Left ventricle myocardium superior (tissue), 1 donor: ENCODE results near the gene FOXA2. TPM values are rescaled to one million over a fixed set of nuclear protein-coding genes. Genes with fewer than 3 reads are reported as not detected.
A peak's percentile ranks its signal among the peaks of the same experiment; 100 is the strongest.
"Not testable (repeated sequence)": the region's sequence is repeated elsewhere in the genome, so short reads cannot be mapped to it uniquely, and the experiment has no call there.

Experiments
- ATAC-seq: fragments of 200-7000 bp; cut with Tn5 transposase; one replicate; pipeline ENCODE4 v1.9.1; 2020; ENCODE audit warnings: mild to moderate bottlenecking, moderate library complexity
- DNase-seq: peaks from one replicate; pipeline ENCODE4 v3.0.0-alpha.2; 2020
- intact Hi-C: fragments of 100-400 bp; cut with micrococcal nuclease; formaldehyde crosslinking; loops from one replicate; pipeline ENCODE4 v1.11.0; 2022
- long read RNA-seq: library from polyadenylated mRNA; unstranded; transcript quantifications from one replicate; pipeline ENCODE4 v2.0.0, GENCODE V29; 2021
- total RNA-seq: library from RNA; stranded (reverse); fragmentation: NEBNext Ultra II Directional; extraction: Animal tissue kit (Norgen Biotek cat#: 25700); gene quantifications from one replicate; pipeline ENCODE4 v1.2.1, GENCODE V29; 2021
- donor health status: DM: no; HTN: yes; CAD: no; lungs with severe emphysema.

FOXA2 gene
- not detected for total RNA-seq
- long read RNA-seq = 0 reads

DNA sequence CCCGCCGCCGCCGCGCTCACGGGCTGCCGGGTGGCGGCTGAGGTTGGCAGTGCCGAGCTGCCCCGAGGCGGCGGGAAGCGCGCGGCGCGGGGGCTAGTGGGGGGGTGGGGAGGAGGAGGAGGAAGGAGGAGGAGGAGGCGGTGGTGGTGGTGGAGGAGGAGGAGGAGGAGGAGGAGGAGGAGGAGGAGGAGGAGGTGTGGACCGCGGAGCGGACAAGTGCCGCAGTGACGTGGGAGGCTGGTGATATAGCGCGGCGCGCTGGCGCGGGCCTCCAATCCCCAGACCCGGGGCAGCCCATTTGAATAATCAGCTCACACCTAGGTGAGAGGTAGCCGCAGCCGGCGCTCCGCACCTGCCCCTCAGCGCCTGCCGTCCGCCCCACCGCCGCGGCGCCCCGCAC is at the start of gene FOXA2:
TSS of gene FOXA2 (minus strand) at position 51 of the 400 bp plus-strand sequence. CDS start 294 bp downstream, outside the sequence.
- no peak for ATAC-seq
- no peak for DNase-seq
- intact Hi-C loops = no loop called here

DNA sequence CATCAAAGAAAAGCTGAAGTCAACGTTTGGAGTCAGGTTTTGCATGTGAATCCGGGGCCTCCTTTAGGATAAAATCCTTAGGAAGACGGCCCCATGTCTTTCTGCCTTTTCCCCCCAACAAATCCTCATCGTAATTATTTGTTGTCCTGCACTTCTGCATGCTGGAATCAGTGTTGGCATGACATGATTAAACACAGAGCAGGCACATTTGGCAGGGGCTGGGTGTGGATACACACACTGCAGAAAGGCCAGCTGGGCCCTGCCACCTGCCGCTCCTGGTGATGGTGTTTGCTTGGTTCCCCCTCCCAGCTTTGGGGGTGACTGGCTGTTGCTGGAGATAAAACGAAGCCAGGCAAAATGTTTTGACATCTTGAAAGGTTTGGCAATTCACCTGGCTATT is 46.3 kb upstream of the FOXA2 start:
- DNase-seq (no peak), ATAC-seq (no peak)
- intact Hi-C loops = no loop called here

DNA sequence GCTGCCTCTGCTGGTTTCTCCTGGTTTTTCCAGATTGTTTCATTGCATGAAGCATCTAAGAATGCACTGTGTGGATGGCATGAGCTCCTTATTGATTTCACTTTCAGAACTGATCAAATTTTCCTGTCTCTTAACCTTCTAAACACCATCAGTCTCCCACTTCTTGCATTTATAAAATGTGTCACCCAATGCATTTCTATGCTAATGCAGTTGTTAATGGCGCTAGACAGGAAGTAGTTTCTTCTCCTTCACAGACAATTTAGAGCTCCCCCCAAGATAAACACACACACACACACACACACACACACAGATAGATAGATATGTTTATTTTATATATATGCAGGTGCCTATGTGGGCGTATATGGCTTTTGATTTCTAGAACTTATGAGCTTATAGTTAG is 45.6 kb upstream of the FOXA2 start:
- no peak for DNase-seq
- intact Hi-C loops = no loop called here
- ATAC-seq = no peak

DNA sequence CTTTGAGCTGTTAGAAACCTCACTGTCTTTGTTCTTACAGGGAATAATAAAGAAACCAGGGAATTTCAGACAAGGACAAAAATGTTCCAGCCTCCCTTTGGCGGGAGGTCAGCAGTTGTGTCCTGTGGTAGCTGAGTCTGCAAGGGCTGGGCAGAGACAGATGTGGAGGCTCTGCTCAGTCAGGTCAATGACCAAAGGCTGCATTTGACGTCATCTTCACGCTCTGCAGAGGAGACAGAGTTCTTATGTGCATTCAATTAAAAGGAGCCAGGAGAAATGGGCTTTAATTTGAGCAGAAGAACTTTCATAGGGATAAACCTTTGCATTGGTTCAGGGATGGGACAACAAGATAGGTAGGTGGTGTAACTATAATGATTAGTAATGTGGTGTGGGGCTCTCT is 45.1 kb upstream of the FOXA2 start:
- DNase-seq = no peak
- intact Hi-C loops = no loop called here
- no peak for ATAC-seq

DNA sequence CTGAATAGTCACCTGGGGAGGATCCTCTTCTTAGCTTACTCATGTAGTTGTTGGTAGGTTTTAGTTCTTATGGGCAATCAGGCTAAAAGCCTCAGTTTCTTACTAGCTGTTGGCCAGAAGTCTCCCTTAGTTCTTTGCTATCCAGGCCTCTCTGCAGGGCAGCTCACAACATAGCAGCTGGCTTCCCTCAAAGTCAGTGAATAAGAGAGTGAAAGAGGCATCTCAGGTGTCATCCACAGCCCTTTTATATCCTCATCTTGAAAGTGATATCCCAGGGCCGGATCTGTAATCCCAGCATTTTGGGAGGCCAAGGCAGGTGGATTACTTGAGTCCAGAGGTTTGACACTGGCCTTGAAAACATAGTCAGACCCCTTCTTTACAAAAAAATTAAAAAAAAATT is 42.1 kb upstream of the FOXA2 start:
- DNase-seq = no peak
- intact Hi-C loops = no loop called here
- no peak for ATAC-seq

DNA sequence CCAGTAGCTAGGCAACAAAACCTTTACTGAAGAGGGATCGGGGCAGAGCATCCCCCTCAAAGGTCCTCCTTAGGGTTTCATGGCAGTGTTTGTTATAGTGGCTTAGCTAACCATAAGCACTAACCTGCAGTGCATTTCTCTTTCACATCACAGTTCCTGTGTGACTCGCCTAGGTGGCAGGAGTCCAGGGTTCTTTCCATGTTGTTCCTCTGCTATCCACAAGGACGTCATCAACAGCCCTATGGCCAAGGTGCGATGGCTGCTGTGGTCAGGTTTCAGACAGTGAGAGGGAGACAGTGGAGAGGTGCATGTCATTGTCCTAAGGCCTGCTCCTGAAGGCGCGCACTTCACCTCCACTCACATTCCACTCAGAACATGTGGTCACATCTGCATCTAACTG is 38.8 kb upstream of the FOXA2 start:
- ATAC-seq (no peak), DNase-seq (no peak)
- intact Hi-C loops = no loop called here

DNA sequence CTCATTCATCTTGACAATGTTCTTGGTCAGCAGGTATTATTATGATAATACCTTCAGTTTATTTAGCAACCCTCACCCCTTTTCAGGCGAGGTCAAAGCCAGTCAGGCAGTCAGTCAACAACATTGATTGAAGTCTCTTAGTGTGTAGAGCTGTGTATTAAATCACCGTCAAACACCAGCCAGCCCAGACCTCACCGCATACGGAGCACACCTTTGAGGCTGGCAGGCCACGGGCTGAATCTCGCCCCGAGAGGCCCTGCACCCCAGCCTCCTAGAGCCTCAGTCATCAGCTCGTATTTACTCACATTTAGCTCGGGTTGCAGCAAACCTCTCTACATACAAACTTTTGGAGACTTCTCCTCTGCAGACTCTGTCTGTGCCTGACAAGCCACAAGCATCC is 36.0 kb upstream of the FOXA2 start:
- DNase-seq (no peak), ATAC-seq (no peak)
- intact Hi-C loops = no loop called here

DNA sequence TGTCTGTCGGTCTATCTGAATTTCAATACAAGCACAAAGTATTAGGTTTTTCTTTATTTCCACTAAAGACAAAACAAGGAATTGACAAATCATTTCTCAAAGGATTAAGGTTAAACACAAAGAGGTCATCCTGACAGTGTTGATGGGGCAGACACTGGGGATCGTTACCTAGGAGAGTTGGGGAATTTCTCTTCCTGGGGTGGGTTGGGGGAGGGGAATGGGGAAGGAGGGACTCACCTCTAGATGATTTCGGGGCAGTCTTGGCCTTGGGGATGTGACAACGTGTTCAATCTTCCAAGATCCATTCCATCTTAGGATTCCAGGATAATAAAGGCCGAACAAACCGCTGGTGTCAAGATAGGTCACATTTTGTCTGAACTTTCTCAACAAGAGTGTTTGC is 35.4 kb upstream of the FOXA2 start:
- ATAC-seq = no peak
- no peak for DNase-seq
- intact Hi-C loops = no loop called here

DNA sequence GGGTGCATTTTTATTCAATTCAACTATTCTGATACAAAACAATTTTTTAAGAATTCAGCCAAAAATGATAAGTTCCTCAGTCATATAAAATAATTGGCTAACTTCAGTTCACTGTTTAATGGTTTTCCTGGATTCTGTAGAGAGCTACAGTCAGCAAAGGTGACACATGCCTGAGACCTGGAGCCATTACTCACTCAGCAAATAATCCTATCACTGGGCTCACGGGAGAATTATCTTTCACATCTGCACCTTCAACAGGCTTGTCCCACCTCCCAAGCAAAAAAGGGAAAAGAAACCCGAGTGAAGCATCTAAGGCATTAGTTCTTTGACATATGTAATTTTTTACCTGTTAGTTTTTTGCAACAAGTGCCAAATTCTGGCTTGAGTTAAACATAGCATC is 34.9 kb upstream of the FOXA2 start:
- intact Hi-C loops = no loop called here
- no peak for ATAC-seq
- no peak for DNase-seq

DNA sequence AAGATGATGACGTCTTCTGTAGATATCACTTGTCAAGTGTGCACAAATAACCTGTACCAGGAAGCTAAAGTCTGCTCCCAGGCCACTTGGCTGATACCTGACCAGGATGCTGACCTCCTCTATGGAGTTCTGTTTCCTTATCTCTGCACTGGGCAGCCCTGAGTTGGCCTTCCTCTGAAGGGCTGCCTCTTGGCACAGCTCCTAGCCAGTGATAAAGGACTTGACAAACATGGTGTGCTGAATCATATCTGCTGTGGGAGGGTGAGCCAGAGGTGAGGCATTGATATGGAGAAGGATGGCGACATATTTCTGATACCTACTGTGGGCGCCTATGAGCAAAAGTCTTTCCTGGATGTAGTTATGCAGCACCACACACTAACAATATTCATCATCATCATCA is 32.8 kb upstream of the FOXA2 start:
- ATAC-seq (no peak), DNase-seq (no peak)
- intact Hi-C loops = no loop called here

DNA sequence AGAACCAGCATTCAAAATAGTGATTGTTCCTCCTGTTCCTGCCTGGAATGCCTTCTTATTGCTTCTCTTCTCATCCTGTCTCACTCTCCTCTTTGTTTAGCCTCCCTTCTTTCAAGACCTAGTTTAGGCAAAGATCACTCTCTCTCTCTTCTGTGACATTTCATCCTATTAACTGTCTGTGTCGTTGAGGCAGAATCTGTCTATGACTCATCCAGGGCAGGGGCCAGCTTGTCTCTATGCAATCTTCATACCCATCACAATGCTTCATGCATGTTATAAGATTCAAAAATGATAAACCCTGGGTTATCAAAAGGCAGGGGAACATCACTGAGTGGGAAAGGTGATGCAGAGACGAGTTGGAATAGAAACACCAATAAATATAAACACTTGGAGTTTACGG is 32.2 kb upstream of the FOXA2 start:
- DNase-seq (no peak), ATAC-seq (no peak)
- intact Hi-C loops = no loop called here

DNA sequence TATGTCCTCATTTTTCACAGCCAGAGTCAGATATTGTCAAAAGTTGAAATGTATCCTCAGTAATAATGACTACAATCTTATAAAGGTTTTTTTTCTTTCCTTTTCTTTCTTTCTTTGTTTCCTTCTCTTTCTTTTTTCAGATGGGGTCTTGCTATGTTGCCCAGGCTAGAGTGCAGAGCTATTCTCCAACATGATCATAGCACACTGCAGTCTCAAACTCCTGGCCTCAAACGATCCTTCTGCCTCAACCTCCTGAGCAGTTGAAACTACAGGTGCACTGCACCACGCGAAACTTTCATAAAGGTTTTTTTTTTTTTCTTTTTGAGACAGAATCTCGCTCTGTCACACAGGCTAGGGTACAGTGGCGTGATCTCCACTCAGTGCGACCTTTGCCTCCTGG is 31.1 kb upstream of the FOXA2 start:
- no peak for ATAC-seq
- intact Hi-C loops = no loop called here

DNA sequence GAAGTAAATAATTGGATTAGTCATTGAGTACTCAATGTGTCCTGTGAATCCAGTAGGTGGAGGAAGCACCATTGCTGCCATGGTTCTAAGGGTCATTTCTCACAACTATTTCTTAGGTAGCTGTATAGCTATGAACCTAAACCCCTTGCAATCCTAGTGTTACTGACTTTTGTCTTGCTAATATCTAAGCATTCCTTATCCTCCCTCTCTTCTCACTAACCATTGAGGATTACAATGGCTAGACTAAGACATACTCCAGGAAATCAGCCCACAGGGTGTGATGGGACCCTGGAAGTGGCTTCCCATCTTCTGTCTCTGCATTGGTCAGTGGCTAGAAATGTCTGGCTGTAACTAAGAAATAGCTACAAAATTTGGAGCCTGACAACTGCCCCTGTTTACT is 27.3 kb upstream of the FOXA2 start:
- intact Hi-C loops = no loop called here
- ATAC-seq = no peak
- DNase-seq = no peak

More for the DNA sequence above, 31.1 kb upstream of the FOXA2 start:
- DNase-seq = no peak

DNA sequence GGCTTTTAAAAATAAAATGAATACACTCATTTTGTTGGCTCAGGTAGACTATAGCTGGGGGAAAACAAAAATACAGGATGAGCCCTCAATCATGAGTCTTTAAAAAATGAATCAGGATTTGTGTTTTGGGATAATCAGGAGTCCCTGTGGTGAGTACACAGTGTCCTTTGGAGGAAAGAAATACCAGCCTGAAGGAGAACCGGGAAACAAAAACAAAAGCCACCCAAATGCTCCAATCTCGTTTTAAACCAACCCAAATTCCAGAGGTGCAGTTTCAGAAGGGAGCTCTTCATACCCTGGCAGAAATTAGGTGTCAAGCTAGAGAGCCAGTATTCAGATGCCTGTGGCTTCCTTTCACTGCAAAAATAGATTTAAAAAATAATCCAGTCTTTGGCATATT is 23.3 kb upstream of the FOXA2 start:
- DNase-seq (no peak), ATAC-seq (no peak)
- intact Hi-C loops = no loop called here

DNA sequence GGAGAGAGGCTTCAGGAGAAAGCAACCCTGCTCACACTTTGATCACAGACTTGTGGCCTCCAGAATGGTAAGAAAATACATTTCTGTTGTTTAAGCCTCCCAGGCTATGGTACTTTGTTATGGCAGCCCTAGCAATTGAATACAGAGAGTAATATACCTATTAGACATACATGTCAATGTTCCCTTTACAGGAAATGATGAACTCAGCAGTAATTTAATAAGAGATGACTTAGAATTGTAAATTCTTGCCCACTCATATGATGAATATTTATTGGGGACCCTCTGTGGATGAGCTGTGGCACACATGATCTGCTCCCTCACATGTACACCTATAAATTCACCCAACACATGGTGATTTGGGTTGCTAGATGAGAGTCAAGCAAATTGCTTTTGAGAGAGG is 20.4 kb upstream of the FOXA2 start:
- intact Hi-C loops = no loop called here
- ATAC-seq = no peak
- DNase-seq = no peak

DNA sequence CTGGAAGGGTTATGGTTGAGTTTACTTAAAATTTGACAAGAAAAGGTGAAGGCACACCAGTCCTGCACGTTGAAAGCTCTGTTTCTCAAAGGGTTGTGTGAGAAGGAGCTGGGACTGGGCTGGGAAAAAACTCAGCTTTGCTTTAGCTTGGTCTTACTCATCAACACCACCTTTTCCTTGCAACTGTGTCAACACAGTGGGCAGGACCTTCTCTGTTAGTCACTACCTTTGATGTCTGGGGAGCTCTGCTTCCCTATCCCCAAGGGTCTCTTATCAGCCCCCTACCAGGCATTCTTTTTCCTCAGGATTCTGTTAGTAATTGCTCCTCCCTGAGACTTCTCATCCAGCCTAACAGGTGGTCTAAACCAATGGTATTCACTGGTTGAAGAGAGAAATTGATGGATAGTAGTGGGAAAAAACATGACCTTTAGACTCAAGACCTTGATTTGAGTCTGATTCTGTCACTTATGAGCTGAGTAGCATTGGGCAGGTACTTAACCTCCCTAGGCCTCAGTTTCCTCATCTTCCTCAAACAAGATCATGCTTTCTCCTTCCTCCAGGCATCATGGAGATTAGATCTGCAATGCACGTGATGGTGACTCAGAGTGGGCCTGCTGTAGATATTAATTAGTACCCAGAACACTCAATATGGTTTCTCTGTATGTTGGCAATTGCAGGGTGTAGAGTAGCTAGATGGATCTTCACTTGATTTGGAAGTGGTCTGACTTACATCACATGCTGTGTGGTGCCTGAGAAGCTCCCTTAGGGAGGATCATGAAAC is 17.2 kb upstream of the FOXA2 start:
- intact Hi-C loops = no loop called here
- ATAC-seq = no peak
- no peak for DNase-seq

DNA sequence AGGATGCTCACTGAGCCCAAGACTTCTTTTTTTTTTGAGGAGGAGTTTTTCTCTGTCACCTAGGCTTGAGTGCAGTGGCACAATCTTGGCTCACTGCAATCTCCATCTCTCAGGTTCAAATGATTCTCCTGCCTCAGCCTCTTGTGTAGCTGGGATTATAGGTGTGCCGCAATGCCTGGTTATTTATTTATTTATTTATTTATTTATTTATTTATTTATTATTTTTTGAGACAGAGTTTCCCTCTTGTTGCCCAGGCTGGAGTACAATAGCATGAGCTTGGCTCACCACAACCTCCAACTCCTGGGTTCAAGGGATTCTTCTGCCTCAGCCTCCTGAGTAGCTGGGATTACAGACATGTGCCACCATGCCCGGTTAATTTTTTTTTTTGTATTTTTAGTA is 14.9 kb upstream of the FOXA2 start:
- intact Hi-C loops, ATAC-seq: not testable (repeated sequence)

DNA sequence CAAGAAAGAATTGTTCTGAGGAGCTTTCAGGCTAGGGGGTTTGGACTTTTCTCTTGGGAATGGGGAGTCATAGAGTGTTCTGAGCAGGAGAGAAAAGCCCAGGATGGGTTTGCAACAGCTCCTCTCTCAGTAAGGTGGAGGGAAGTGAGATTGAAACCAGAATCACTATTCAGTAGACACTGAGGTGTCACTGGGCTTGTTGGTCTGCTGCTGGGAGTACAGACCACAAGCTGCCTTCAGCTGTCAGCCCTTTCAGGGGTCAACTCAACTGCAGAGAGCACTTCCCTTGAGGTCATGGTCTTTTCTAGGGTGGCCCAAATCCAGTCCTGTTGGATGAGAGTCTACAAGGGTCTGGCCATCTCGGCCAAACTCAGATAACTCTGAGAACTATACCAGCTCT is 12.9 kb upstream of the FOXA2 start:
- intact Hi-C loops = no loop called here
- ATAC-seq (no peak), DNase-seq (no peak)

More for the DNA sequence above, 14.9 kb upstream of the FOXA2 start:
- not testable (repeated sequence) for DNase-seq

DNA sequence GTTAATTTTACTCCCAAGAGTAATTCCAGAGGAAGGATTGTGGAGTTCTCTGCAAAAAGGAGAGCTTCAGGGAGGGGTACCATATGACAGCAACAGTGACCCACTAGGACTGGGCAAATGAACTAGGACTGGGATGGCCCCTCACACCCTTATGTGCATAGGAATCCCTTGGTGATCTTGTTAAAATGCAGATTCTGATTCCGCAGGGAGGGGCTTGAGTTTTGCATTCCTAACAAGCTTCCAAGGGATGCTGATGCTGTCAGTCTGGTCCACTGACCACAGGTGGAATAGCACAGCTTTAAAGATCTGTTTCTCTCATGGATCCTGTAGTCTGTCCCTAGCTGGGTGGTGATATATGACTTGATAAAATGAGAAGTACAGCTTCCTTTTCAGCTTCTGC is 6.3 kb upstream of the FOXA2 start:
- DNase-seq (no peak), ATAC-seq (no peak)
- intact Hi-C loops = no loop called here

DNA sequence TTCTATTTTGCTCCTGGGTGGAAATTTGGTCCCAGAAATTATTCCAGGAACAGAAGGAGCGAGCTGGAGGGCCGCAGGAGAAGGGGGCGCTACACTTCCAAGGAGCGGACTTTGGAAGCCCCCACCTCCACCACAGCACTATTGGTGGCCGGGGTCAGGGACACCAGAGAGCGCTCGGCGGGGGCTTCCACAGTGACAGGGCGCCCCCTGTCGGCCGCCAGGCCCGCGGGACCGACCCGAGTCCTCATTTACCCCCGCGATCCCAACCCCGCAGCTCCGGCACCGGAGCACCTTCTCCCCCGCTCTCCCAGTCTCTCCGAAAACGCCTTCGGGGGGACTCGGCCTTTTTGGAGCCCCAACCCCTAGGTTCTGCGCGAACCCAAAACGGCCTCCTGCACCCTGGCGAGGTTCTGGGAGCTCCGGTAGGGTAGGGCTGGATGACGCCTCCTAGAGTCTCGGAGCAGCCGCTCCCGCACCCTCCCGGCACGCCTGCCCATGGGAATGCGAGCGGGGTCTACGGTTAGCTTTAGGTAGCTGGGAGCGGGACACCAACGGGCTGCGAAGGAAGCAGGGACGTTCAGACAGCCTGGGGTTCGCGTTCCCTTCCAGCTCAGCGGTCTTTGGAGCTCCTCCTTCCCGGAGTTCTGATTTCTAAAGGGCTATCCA is 2.4 kb upstream of the FOXA2 start:
- ATAC-seq (no peak), DNase-seq (peak; percentile 46)
- intact Hi-C loops = no loop called here
